SW480 (cell line): ENCODE results near the gene RUNX2.
"Not testable (repeated sequence)": the region's sequence is repeated elsewhere in the genome, so short reads cannot be mapped to it uniquely, and the experiment has no call there.

Source experiments
- DNase-seq: peaks from one replicate; pipeline ENCODE4 v3.0.0-alpha.2; 2016; ENCODE audit warnings: low spot score

The RUNX2 gene

GRCh38 chr6:45327956-45328522 is at the start of gene RUNX2:
RUNX2 (plus strand) TSS chr6:45328330; CDS start chr6:45328727, 397 bp downstream.
- no peak for DNase-seq

GRCh38 chr6:45278367-45278766 is 49.8 kb upstream of the RUNX2 start:
- no peak for DNase-seq

- not testable (repeated sequence) for DNase-seq
Measured at GRCh38 chr6:45286707-45287106, 41.4 kb upstream of the RUNX2 start.

- no peak for DNase-seq
Measured at GRCh38 chr6:45289751-45290514, 38.2 kb upstream of the RUNX2 start.

- DNase-seq: no peak
Measured at GRCh38 chr6:45293306-45293705, 34.8 kb upstream of the RUNX2 start.

GRCh38 chr6:45294065-45294701 is 33.9 kb upstream of the RUNX2 start:
- not testable (repeated sequence) for DNase-seq

DNA sequence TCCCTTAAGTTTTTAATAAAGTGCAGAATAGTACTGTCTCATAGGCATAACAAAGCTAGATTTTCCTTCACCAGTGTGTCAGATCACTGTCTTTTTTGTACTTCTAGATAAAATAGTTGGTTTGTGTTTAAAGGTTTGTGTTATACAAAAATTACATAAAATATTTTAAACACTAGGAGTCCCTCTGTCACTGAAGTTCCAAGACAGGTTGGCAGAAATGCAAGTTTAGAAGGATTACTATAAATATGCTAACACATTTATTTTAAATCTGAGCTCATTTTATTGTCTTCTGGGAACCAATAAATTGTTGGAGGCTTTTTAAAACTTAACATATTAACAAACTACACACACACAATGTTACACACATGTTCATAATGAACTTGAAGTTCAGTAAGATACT is 30.8 kb upstream of the RUNX2 start:
- no peak for DNase-seq

- DNase-seq: no peak
Measured at GRCh38 chr6:45299096-45299581, 29.0 kb upstream of the RUNX2 start.

DNA sequence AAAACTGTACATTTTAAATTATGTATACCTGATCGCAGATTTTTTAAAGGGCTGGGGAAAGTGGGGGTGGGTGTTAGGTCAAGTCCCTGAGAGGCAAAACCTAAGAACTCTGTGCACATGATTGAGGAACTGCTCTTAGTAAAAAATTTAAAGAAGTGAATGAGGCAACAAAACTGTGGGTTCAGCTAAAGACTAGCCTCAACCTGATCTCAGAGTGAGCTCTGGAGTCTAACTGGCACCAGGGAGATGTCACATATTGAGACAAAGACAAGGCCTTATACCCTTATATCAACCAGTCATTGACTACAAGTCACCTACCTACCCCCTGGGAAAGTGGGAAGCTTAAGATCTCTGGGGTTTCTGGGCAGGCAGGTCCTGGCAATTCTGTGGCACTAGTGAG is 27.4 kb upstream of the RUNX2 start:
- no peak for DNase-seq

GRCh38 chr6:45301348-45302142 is 26.6 kb upstream of the RUNX2 start:
- no peak for DNase-seq

- no peak for DNase-seq
Measured at GRCh38 chr6:45302832-45303231, 25.3 kb upstream of the RUNX2 start.

DNA sequence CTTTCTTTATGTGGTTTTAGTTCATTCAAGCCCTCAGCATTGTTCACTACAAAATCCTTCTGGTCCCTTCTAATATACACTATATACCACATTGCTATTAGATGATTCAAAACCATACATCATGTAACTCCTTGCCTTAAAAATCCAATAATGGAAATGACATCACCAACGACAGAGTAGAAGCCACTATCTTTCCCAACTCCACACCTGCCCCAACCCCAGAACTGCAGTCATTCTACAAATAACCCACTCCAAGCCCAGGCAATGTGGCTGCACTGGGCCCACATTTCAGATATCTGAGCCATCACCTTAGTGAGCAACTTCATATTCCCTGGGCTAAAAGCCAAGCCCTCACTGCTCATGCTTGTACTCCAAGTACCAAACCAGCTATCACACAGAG is 22.6 kb upstream of the RUNX2 start:
- DNase-seq: no peak

DNA sequence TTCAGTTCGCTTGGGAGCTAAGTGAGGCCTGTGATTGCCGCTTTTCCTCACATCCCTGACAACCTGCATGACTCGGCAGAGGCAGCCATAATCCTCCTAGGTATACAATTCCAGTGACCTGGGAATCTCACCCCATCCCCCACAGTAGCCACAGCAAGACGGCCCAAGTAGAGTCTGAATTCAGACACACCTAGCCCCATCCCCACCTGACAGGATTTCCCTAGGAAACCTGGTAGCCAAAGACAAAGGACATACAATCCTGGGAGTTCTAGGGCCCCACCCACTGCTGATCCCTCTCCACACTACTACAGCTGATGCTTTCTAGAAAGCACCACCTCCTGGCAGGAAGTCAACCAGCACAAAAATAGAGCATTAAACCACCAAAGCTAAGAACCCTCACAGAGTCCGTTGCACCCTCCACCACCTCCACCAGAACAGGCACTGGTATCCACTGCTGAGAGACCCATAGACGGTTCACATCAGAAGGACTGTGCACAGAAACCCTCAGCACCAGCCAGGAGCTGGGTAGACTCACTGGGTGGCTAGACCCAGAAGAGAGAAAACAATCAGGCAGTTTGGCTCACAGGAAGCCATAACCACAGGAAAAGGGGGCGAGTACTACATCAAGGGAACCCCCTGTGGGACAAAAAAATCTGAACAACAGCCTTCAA is 17.9 kb upstream of the RUNX2 start:
- no peak for DNase-seq

GRCh38 chr6:45314146-45314545 is 14.0 kb upstream of the RUNX2 start:
- no peak for DNase-seq

GRCh38 chr6:45320349-45320748 is 7.8 kb upstream of the RUNX2 start:
- DNase-seq: no peak

GRCh38 chr6:45323656-45324224 is 4.4 kb upstream of the RUNX2 start:
- no peak for DNase-seq

DNA sequence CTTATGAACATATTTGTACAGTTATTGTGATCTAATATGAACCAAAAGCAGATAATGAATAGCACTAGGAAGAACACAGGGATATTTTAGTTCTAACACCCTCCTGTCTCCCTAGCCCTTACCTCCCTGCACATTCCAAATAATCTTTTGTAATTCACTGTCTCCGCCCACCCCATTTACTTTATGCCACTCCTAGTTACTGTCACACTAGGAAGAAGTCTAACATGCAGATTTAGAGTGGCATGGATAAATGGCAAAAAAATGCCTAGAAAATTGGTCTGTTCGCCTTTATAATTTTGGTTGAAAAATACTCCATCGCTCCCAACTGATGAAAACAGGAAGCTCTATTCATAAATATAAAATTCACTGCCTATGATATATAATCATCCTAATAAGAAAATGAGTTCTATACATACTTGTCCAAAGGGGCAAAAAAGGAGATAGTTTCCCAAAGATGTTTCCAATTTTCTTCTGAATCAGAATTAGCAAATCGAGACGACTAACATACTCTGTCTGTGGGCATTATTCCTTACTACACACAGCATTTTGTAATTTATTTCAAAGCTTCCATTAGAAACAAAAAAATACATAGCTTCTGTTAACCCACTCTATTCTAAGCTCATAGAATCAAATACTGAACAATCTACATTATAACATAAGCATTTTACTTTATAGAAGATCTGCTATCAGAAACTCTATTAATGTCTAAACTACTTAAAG is 1.3 kb upstream of the RUNX2 start:
- DNase-seq: peak; percentile 42

DNA sequence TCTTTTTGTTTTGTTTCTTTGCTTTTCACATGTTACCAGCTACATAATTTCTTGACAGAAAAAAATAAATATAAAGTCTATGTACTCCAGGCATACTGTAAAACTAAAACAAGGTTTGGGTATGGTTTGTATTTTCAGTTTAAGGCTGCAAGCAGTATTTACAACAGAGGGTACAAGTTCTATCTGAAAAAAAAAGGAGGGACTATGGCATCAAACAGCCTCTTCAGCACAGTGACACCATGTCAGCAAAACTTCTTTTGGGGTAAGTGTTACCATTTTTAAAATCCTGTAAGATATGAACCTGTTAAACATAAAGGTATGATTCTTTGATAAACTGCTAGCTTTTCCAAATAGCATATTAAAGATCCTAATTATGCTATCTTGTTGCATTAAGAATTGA is 393 bp downstream of the RUNX2 start:
- DNase-seq: no peak

DNA sequence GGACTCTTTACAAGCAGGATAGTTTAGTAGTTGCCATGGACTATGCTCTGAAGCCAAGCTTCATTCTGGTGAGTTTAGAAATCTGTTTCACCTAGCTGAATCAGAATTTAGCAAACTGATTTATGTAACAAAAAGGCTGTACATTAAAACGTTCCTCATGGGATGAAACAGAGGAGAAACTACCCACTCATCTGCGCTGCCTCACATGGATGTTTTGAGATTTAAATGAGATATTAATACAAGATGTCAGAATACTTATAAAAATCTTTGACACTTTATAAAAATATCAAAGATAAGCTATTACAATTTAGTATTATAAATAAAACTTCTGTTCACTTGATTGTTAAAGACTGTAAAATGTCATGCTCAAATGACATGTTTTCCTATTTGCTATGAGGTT is 16.8 kb downstream of the RUNX2 start:
- no peak for DNase-seq

DNA sequence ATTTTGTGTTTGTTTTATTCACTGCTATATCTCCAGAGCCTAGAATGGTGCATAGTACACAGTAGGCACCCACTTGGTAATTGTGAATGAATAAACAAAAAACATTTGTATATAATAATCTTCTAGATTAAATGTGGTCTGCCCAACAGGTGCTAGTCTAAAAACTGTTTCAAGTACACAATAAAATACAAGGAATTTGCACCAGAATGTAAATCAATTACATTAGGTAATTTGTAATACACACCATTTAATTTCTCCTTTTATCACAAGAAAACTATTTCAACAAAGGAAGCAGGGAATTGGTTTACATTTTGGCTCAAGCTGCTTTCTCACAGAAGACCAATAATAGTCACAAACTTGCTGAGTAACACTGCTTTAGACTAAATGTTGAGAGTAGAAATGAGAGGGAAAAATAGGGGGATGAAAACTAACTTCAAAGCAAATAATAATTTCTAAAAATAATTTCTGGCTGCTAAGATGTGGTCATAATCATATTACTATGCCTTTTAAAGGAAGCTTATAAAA is 22.1 kb downstream of the RUNX2 start:
- no peak for DNase-seq

DNA sequence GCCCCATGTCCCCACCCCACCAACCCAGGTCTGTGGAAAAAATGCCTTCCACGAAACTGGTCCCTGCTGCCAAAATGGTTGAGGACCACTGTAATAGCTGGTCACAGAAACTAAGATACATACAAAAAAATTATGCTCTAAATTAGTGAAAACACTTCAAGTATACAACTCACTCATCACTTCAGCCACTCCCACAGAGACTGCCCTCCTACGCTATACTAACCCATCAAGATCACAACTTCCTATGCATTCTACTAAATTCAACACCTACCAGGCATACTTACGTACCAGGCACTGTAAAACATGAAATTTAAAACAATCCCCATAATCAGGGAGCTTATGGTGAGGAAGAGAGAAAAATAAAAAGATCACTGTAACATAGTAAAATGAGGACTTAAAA is 22.9 kb downstream of the RUNX2 start:
- no peak for DNase-seq
